ENCODE results near the gene ADD3.

ADD3 gene

DNA sequence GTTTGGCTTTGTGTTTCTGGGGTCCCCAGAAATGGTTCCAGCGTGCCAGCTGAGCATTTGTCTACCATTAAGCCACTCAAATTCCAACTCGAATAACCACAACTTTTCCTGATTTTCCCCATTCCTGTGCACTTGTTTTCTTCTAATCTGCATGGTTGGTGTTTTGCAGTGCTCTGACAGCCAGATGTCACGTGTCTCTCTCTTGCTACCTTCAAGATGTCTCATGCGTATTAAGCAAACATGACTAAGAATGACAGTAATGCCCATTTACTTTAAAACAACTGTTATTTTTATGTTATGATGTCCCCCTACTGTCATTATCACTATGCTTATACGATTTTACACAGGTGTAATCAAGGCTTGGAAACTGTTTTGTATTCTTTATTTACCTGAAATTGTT lies 164.4 kb downstream of the ADD3 start:
- no peak for DNase-seq (ENCODE audit: low read depth in 1 of 2, low spot score in 1 of 2)

DNA sequence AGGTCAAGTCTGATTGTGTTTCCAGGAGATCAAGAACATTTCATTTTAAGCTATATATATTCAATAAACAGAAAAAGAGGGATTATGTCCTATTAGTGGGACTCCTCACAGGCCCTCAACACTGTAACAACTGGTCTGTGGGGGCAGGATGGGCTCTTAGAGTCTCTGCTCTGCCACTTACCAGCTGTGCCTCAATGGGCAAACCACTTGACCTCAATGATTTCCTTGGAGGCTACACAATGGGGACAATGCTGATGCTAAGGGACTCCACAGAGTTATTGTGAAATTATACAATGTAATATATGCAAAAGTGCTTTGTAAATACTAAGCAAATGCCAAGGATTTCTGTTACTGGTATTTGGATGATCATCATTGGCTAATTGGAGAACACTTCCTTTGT lies 166.4 kb downstream of the ADD3 start:
- no peak for DNase-seq (ENCODE audit: low read depth in 1 of 2, low spot score in 1 of 2)

DNA sequence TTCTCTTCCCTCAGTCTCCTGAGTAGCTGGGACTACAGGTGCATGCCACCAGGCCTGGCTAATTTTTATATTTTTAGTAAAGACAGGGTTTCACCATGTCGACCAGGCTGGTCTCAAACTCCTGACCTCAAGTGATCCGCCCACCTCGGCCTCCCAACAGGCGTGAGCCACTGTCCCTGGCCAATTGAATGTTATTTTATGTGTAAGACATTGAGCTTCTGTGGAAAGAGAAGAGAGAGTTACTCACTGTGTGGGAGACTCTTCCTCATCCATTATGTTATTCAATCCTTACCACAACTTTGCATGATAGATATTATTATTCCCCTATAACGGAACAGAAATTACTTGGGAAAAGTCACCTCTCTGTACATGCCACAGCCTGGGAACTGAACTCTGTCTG lies 167.0 kb downstream of the ADD3 start:
- no peak for DNase-seq (ENCODE audit: low read depth in 1 of 2, low spot score in 1 of 2)

DNA sequence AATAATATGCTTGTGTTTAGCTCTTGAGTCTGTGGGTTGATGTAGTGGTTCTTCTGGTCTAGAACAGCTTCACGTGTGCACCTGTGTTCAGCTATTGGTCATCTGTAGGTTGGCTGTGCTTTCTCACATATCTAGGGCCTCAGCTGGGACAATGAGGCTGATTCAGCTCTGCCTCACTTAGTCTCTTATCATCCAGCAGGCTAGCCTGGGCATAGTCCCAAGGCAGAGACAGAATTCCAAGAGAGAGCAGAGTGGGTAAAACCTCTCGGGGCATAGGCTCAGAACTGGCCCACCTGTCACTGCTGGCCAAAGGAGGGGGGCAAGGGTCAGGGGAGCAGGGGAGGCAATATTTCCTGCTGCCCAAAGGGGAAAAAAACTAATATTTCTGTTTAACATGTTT lies 167.6 kb downstream of the ADD3 start:
- no peak for DNase-seq (ENCODE audit: low read depth in 1 of 2, low spot score in 1 of 2)

DNA sequence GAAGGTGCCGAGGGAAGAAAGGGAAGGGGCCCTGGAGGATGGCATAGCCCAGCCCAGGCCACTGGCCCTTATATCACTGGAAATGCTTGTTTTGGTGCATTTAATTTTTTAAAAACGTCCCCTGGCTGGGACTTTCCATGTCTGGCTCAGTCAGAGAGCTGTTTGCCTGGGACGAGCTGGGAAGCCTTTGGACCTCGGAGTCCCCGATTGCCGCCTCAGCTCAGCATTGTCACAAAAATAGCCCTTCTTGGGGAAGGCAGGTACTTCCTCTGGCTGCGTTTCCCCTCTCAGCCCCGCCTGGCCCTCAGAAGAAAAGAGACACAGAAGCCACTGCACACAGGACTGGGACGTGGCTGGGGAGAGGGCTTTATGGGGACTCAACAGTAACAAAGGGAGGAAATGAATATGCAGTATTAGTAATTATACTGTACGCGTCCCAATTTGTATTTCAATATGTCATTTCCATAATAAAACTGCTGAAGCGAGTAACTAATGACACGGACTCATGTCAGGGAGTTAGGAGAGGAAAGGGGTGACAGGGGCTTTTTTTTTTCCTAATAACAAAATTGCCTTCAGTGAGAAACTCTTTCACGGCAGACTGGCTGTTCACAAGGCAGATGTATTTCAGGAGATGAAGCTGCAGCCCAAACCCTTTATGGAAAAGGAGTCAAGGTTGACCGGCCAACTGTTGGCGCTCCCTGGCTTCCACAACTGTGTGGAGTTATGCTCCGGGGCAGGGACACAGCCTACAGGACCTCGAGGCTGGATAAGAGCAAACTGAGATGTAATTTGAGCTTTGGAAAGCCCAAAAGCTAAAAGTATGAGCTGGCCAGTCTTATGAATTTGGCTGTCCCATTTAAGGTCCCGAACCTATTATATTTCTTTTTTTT lies 168.6 kb downstream of the ADD3 start:
- DNase-seq (ENCODE audit: low read depth in 1 of 2, low spot score in 1 of 2): no peak

DNA sequence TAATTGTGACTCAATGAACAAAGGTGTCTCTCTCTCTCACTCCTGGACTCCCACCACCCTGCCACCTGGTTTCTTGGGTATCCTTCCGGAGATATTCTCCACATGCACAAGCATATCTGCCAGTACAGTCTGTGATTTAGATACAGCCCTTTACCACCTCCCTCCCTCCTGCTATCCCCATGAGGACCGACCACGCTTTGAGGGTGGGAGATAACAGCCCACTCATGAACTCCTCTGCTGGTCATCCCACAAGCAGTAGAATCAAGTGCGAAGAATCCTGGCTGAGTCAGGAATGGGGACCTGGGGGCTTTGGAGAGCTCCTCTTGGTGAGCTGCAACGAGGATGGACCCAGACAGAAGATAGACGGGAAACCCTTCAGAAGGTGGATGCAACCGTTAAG lies 171.4 kb downstream of the ADD3 start:
- DNase-seq (ENCODE audit: low read depth in 1 of 2, low spot score in 1 of 2): no peak

DNA sequence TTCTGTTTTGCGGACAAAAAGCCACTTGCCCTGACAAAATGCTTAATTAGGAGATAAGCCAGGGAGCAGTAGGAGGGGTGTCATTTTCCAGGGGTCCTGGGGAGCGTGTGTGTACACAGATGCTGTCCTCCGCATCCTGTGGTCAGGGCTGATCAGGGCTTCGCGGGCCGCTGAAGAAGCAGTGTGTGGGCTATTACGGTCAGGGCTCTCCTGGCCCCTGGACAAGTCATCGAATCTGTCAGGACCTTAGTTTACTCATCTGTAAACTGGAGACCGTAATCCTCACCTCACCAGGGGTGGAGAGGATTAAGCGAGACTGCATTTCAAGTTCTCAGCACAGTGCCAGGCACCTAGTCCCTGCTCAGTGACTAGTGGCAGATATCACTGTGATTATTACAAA lies 173.7 kb downstream of the ADD3 start:
- no peak for DNase-seq (ENCODE audit: low read depth in 1 of 2, low spot score in 1 of 2)

DNA sequence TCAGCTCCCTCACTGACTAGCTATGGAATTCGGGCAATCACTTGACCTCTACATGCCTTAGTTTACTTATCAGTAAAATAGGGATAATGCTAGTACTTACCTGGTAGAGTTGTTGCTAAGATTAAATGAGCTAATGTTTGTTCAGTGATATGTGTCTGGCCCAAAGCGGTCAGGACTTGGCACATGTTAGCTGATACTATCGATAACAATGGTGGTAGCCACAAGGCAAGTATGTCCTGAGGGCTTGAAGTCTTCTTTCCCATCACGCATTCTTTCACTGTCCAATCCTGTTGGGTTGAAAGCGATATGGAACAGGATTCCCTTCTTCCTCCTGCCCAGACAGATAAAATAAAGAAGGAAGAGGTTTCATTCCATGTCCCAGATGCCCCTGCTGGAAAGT lies 174.1 kb downstream of the ADD3 start:
- no peak for DNase-seq (ENCODE audit: low read depth in 1 of 2, low spot score in 1 of 2)

DNA sequence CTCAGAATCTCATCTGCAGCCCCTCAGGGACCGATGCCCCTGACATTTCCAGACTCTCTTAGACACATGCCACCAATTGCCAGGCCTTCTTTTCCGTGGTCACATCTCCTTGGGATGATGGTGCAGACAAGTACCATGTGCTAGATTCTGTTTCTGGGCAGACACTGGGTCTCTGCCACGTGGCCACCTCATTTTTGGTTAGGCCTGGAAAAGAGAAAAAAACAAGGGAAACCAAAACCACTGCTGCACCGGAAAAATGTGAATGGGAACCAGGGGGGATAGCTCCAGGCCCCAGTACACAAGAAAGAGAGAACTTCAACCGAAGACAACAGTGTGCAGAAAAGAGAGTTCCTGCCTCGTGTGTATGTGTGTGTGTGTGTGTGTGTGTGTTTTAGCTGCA lies 176.6 kb downstream of the ADD3 start:
- no peak for DNase-seq (ENCODE audit: low read depth in 1 of 2, low spot score in 1 of 2)
